Osteocyte (in vitro differentiated cells): ENCODE data around the gene NVL. TPM values are rescaled to one million over a fixed set of nuclear protein-coding genes. Genes with fewer than 3 reads are reported as not detected.
A peak's percentile ranks its signal among the peaks of the same experiment; 100 is the strongest.
"Not testable (repeated sequence)": the region's sequence is repeated elsewhere in the genome, so short reads cannot be mapped to it uniquely, and the experiment has no call there.

Experiments
- DNase-seq: peaks from one replicate; pipeline ENCODE4 v3.0.0; 2021; ENCODE audit warnings: mixed read lengths; ENCODE audit not compliant: unreplicated experiment; ENCODE audit errors: extremely low spot score
- H3K27ac Mint-ChIP-seq: one replicate; pipeline ENCODE4 v1.8.0; 2021; ENCODE audit warnings: mild to moderate bottlenecking, mixed read lengths; ENCODE audit not compliant: unreplicated experiment
- H3K27me3 Mint-ChIP-seq: one replicate; pipeline ENCODE4 v1.8.0; 2021; ENCODE audit warnings: mixed read lengths; ENCODE audit not compliant: unreplicated experiment
- H3K36me3 Mint-ChIP-seq: one replicate; pipeline ENCODE4 v1.8.0; 2021; ENCODE audit warnings: mixed read lengths; ENCODE audit not compliant: unreplicated experiment
- H3K4me1 Mint-ChIP-seq: one replicate; pipeline ENCODE4 v1.8.0; 2021; ENCODE audit warnings: mixed read lengths; ENCODE audit not compliant: unreplicated experiment
- H3K4me3 Mint-ChIP-seq: one replicate; pipeline ENCODE4 v1.8.0; 2021; ENCODE audit warnings: mild to moderate bottlenecking, moderate library complexity, mixed read lengths; ENCODE audit not compliant: unreplicated experiment
- H3K9me3 Mint-ChIP-seq: one replicate; pipeline ENCODE4 v1.8.0; 2021; ENCODE audit warnings: mixed read lengths; ENCODE audit not compliant: unreplicated experiment
- CTCF ChIP-seq: fragments of 200-600 bp; sonication (generic); IDR thresholded peaks from 2 replicates; pipeline ENCODE4 v1.5.0; 2021; ENCODE audit warnings: antibody characterized with exemption, mild to moderate bottlenecking, moderate library complexity
- total RNA-seq: library from RNA; stranded (reverse); gene quantifications from 2 replicates; pipeline ENCODE4 v1.2.1, GENCODE V29; 2021

Gene NVL
- total RNA-seq, 1 donor from 2014 or later: 22.5 TPM

- Mint-ChIP-seq H3K27ac (no peak overlapping the region), H3K36me3 (no peaks in the 10 kb centered on the region), H3K27me3 (no peaks in the 10 kb centered on the region), H3K4me1 (peaks cover 4% of the 10 kb centered on the region), H3K9me3 (no peaks in the 10 kb centered on the region), H3K4me3 (no peak overlapping the region)
- no peak for DNase-seq
- TF ChIP-seq CTCF: no peak
Measured at GRCh38 chr1:224216382-224216781, 113.6 kb downstream of the NVL start.

- Mint-ChIP-seq H3K4me1 (peaks cover 8% of the 10 kb centered on the region), H3K9me3 (no peaks in the 10 kb centered on the region), H3K4me3 (no peak overlapping the region), H3K27me3 (no peaks in the 10 kb centered on the region), H3K36me3 (no peaks in the 10 kb centered on the region), H3K27ac (no peak overlapping the region)
- no peak for TF ChIP-seq CTCF
- no peak for DNase-seq
Measured at GRCh38 chr1:224213438-224214119, 116.4 kb downstream of the NVL start.

GRCh38 chr1:224212618-224213061 is 117.3 kb downstream of the NVL start:
- no peak overlapping the region for H3K27ac Mint-ChIP-seq
- no peak for DNase-seq
- no peak for TF ChIP-seq CTCF
- no peaks in the 10 kb centered on the region for H3K36me3 Mint-ChIP-seq
- peaks cover 8% of the 10 kb centered on the region for H3K4me1 Mint-ChIP-seq
- H3K4me3 Mint-ChIP-seq: no peak overlapping the region
- no peaks in the 10 kb centered on the region for H3K9me3 Mint-ChIP-seq
- H3K27me3 Mint-ChIP-seq: no peaks in the 10 kb centered on the region

- Mint-ChIP-seq H3K27me3 (no peaks in the 10 kb centered on the region), H3K4me3 (no peak overlapping the region), H3K27ac (no peak overlapping the region), H3K4me1 (peaks cover 8% of the 10 kb centered on the region), H3K9me3 (no peaks in the 10 kb centered on the region), H3K36me3 (no peaks in the 10 kb centered on the region)
- DNase-seq: no peak
- no peak for TF ChIP-seq CTCF
Measured at GRCh38 chr1:224211206-224211962, 118.6 kb downstream of the NVL start.

GRCh38 chr1:224205931-224206538 is 123.9 kb downstream of the NVL start:
- not testable (repeated sequence) for H3K4me3 Mint-ChIP-seq, DNase-seq

More at GRCh38 chr1:224205931-224206538, 123.9 kb downstream of the NVL start:
- Mint-ChIP-seq H3K27ac (peak overlapping the region; percentile 65), H3K4me1 (peaks cover 23% of the 10 kb centered on the region)
- not testable (repeated sequence) for H3K27me3 Mint-ChIP-seq, H3K36me3 Mint-ChIP-seq, H3K9me3 Mint-ChIP-seq
